Uterus (tissue), 4 donors: ENCODE data around the gene PEPD. TPM values are rescaled to one million over a fixed set of nuclear protein-coding genes. Genes with fewer than 3 reads are reported as not detected.

Experiments
- DNase-seq, 2 donors: peaks; one replicate each; pipeline ENCODE4 v3.0.0-alpha.2; 2019 to 2020
- H3K27ac ChIP-seq, 2 donors: fragments of 200-600 bp; sonication (generic); 1 replicate in 1 of 2; 2 replicates in 1 of 2; pipeline ENCODE4 v1.5.1; 2016 to 2018
- H3K27me3 ChIP-seq, 2 donors: fragments of 200-600 bp; sonication (generic); one replicate each; pipeline ENCODE4 v1.5.1; 2018 to 2019; ENCODE audit warnings: control low read depth in 1 of 2
- H3K36me3 ChIP-seq, 2 donors: fragments of 200-600 bp; sonication (generic); one replicate each; pipeline ENCODE4 v1.5.1; 2019; ENCODE audit warnings: control low read depth in 1 of 2
- H3K4me1 ChIP-seq, 2 donors: fragments of 200-600 bp; sonication (generic); one replicate each; pipeline ENCODE4 v1.5.1; 2018 to 2019; ENCODE audit warnings: control low read depth in 1 of 2
- H3K4me3 ChIP-seq, 2 donors: fragments of 200-600 bp; sonication (generic); 1 replicate in 1 of 2; 2 replicates in 1 of 2; pipeline ENCODE4 v1.5.1; 2018 to 2019; ENCODE audit warnings: mild to moderate bottlenecking in 1 of 2
- H3K9me3 ChIP-seq, 2 donors: fragments of 200-600 bp; sonication (generic); one replicate each; pipeline ENCODE4 v1.5.1; 2019; ENCODE audit warnings: control low read depth in 1 of 2
- POLR2A ChIP-seq, 2 donors: fragments of 450-650 bp; IDR thresholded peaks; one replicate each; pipeline ENCODE4 v1.6.1; 2016; ENCODE audit warnings: antibody characterized with exemption in 2 of 2, mild to moderate bottlenecking in 1 of 2, moderate library complexity in 1 of 2
- intact Hi-C: fragments of 100-400 bp; cut with DNase I; formaldehyde crosslinking; loops from one replicate; pipeline ENCODE4 v1.15.1; 2023; ENCODE audit warnings: low total_unique reads
- total RNA-seq, 4 donors: library from RNA; depleted of rRNA in 3 of 4; stranded (reverse); fragments of >200 nt in 3 of 4; gene quantifications; one replicate each; pipeline versions ENCODE4 v1.1.0 to v1.2.4, GENCODE V29; 2014 to 2023
- TF ChIP-seq, protein P1 (sequence below), 4 experiments: fragments of 200-600 bp in 2 of 4; fragments of 450-650 bp in 2 of 4; sonication (generic) in 2 of 4; IDR thresholded peaks; one replicate each; pipeline ENCODE4 v1.5.1; 2016 to 2019; ENCODE audit warnings: antibody characterized with exemption in 4 of 4, mild to moderate bottlenecking in 2 of 4, moderate library complexity in 1 of 4
- donor health status: DM: yes; HTN: yes; CAD: no.

The PEPD gene
- total RNA-seq, 4 donors from 2014 or later = 26.1 to 47.0 (median 37.9) TPM

DNA sequence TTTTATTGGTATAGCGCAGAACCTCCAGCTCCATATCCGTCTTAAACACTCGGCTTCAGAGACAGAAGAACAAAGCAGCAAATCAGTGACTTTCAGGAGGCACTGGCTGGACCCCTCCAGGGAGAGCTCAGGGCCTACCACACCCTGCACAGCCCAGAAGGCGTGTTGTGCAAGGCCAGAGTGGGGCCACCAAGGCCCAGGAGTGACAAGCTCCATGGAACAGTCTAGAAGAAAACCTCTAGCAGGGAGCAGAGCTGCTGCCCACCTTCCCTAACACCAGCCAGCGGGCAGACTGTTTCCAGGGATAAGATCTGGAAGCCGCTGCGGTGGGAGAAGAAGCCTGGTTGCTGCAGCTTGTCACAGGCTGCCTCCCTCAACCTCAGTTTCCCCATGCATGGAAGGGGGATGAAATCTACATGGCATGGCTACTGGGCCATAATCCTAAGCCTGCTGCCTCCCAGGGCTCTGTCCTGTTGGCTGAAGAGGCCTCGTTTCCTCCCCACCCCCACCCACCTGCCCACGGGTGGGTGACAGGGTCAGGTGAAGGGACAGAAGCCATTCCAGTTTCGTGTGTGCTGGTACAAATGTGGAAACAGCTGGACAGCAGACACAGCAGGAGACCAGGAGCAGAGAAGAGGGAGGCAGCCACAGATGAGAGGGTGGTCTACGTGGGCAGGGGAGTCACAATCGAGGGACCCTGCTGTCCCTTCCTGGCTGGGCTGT is 57.4 kb downstream of the PEPD start:
- H3K27me3 ChIP-seq = no peaks in the 10 kb centered on the region
- no peaks in the 10 kb centered on the region for H3K36me3 ChIP-seq
- no peak for TF ChIP-seq POLR2A (IDR thresholded peaks at IDR 0.05)
- TF ChIP-seq, protein P1, sequence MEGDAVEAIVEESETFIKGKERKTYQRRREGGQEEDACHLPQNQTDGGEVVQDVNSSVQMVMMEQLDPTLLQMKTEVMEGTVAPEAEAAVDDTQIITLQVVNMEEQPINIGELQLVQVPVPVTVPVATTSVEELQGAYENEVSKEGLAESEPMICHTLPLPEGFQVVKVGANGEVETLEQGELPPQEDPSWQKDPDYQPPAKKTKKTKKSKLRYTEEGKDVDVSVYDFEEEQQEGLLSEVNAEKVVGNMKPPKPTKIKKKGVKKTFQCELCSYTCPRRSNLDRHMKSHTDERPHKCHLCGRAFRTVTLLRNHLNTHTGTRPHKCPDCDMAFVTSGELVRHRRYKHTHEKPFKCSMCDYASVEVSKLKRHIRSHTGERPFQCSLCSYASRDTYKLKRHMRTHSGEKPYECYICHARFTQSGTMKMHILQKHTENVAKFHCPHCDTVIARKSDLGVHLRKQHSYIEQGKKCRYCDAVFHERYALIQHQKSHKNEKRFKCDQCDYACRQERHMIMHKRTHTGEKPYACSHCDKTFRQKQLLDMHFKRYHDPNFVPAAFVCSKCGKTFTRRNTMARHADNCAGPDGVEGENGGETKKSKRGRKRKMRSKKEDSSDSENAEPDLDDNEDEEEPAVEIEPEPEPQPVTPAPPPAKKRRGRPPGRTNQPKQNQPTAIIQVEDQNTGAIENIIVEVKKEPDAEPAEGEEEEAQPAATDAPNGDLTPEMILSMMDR (IDR thresholded peaks at IDR 0.05) = no peak
- intact Hi-C loops = no loop called here
- H3K4me1 ChIP-seq = no peaks in the 10 kb centered on the region
- DNase-seq = no peak
- no peaks in the 10 kb centered on the region for H3K9me3 ChIP-seq
- H3K27ac ChIP-seq = no peak overlapping the region
- H3K4me3 ChIP-seq = no peak overlapping the region

DNA sequence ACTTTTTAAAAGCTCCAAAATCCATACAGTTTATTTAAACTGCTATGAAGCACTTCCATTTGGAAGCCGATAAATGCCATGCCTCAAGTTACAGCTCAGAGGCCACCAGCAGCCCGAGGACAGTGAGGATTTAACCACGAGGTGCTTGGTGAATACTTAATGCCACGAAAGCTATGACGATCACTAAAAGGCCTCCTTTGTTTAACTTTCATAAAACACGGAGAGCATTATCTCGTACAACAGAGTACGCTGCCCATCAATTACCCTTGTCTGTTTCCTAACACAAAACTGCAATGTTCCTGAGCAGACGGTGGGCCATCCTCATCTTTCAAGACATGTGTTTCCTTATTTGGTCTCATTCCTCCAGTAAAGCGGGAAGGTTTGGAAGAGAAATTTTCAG is 58.4 kb downstream of the PEPD start:
- TF ChIP-seq POLR2A (IDR thresholded peaks at IDR 0.05) = no peak
- TF ChIP-seq, protein P1 (IDR thresholded peaks at IDR 0.05) = no peak
- no peaks in the 10 kb centered on the region for H3K36me3 ChIP-seq
- no peaks in the 10 kb centered on the region for H3K4me1 ChIP-seq
- H3K27me3 ChIP-seq = no peaks in the 10 kb centered on the region
- DNase-seq = no peak
- intact Hi-C loops = no loop called here
- no peaks in the 10 kb centered on the region for H3K9me3 ChIP-seq
- H3K4me3 ChIP-seq = no peak overlapping the region
- H3K27ac ChIP-seq = no peak overlapping the region

DNA sequence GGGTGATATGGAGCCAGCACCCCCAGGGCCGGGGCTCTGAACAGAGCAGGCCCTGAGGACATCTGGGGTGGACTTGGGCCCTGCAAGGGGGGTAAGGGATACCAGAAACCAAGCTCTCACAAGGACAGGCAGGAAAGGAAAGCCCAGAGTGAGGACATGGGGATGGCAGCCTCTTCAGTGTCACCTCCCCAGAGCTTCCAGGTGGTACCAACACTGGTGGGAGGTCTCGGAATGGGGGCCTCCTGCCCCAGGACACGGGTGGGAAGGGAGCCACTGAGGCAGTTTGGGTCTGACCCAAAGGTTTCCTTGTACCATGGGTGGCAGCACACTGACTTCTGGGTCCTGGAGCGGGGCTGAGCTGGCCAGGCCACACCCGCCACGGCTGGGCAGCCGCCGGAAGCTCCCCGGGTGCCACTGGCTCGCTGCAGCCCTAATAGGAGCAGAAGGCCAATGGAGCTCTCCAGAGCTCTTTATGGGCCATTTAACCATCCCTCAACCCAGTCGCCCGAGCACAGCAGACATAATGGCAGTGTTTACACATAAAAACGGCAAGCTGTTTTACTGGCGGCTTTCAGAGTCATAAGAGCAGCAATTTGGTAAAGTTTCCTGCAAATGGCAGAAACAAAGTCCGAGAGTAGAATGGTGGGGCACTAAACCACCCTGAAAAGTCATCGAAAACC is 59.3 kb downstream of the PEPD start:
- H3K36me3 ChIP-seq = no peaks in the 10 kb centered on the region
- TF ChIP-seq, protein P1 (IDR thresholded peaks at IDR 0.05) = no peak
- no peak for TF ChIP-seq POLR2A (IDR thresholded peaks at IDR 0.05)
- H3K27me3 ChIP-seq = no peaks in the 10 kb centered on the region
- no peaks in the 10 kb centered on the region for H3K4me1 ChIP-seq
- DNase-seq = no peak
- H3K9me3 ChIP-seq = no peaks in the 10 kb centered on the region
- H3K4me3 ChIP-seq = no peak overlapping the region
- intact Hi-C loops = no loop called here
- no peak overlapping the region for H3K27ac ChIP-seq

GRCh38 chr19:33461256-33462111 is 60.1 kb downstream of the PEPD start:
- Histone ChIP-seq H3K4me1 (no peaks in the 10 kb centered on the region), H3K27me3 (no peaks in the 10 kb centered on the region), H3K9me3 (no peaks in the 10 kb centered on the region), H3K27ac (no peak overlapping the region), H3K36me3 (no peaks in the 10 kb centered on the region), H3K4me3 (no peak overlapping the region)
- DNase-seq = no peak
- TF ChIP-seq POLR2A (IDR thresholded peaks at IDR 0.05) = no peak
- TF ChIP-seq, protein P1 (IDR thresholded peaks at IDR 0.05) = no peak
- intact Hi-C loops = no loop called here
